SH-SY5Y (cell line): ENCODE results near the gene C17orf75.

Experiments
- GATA2 ChIP-seq: IDR thresholded peaks from 2 replicates; pipeline ENCODE4 v1.6.1; 2011; ENCODE audit warnings: mild to moderate bottlenecking, low read depth, low read length
- GATA3 ChIP-seq: IDR thresholded peaks from 2 replicates; pipeline ENCODE4 v1.6.1; 2011; ENCODE audit warnings: low read depth, mild to moderate bottlenecking, low read length, moderate library complexity

DNA sequence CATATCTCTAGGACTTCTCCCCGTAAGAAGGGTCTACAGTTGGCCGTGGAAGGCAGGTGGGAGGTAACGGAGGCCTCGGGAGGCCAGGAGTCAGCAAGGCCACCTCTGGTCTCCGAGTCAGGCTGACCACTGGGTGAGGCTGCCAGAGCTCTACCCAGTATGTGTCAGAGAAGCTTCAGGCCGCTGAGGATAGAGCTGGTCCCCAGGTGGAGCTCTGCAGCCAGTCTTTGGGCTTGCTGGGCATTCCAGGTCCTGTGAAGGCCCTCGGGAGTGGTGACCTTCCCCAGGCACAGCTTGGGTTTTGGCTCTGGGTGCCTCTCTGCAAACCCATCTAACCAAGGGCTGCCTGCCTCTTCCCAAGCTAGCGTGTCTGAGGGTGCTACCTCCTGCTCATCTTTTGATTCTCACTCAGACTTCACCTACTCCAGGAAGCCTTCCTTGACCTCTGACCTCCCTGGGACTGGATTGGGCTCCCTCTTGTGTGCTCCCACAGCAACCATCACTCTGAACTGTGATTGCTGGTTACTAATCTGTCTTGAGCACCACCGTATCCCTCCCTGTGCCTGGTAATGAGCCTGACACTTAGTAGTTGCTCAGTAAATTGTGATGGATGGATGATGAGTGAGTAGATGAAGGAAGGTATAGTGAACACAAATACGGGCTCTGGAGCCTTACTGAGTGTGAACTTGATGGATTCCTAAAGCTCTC lies 54.0 kb downstream of the C17orf75 start:
- TF ChIP-seq GATA3 (no peak), GATA2 (no peak)
